ELF-1 (cell line): Measurements from ENCODE around the gene ATP6AP2.
A peak's percentile ranks its signal among the peaks of the same experiment; 100 is the strongest.

ENCODE experiments used
- DNase-seq: peaks from one replicate; pipeline ENCODE4 v3.0.0-alpha.2; 2016; ENCODE audit warnings: low read depth, low spot score

ATP6AP2 gene

GRCh38 chrX:40644176-40644575 lies 63.4 kb downstream of the ATP6AP2 start:
- DNase-seq: no peak

GRCh38 chrX:40644821-40645358 lies 64.1 kb downstream of the ATP6AP2 start:
- no peak for DNase-seq

- peak; percentile 62 for DNase-seq
Observed at GRCh38 chrX:40646489-40647306, 65.9 kb downstream of the ATP6AP2 start.

GRCh38 chrX:40647307-40648197 lies 66.8 kb downstream of the ATP6AP2 start, which contains the start of gene CXorf38:
Gene CXorf38 (minus strand): TSS chrX:40647561. CDS start chrX:40647520, 41 bp downstream.
- DNase-seq: peak; percentile 98

GRCh38 chrX:40651620-40652223 lies 71.0 kb downstream of the ATP6AP2 start:
- DNase-seq: peak; percentile 36

GRCh38 chrX:40652664-40653063 lies 71.9 kb downstream of the ATP6AP2 start:
- no peak for DNase-seq

GRCh38 chrX:40653535-40653934 lies 72.8 kb downstream of the ATP6AP2 start:
- DNase-seq: no peak
